HepG2 (cell line): ENCODE measurements around the gene ARHGAP19. TPM values are rescaled to one million over a fixed set of nuclear protein-coding genes. Genes with fewer than 3 reads are reported as not detected.
A peak's percentile ranks its signal among the peaks of the same experiment; 100 is the strongest.

ENCODE experiments used
- EHMT2 ChIP-seq: fragments of 200-600 bp; sonication (generic); IDR thresholded peaks from 2 replicates; pipeline ENCODE4 v1.7.0; 2017; ENCODE audit warnings: antibody characterized with exemption, low read depth, low read length, borderline replicate concordance
- HMG20B ChIP-seq: conservative IDR thresholded peaks from 2 replicates; pipeline ENCODE4 v1.6.1; 2016; ENCODE audit warnings: missing genetic modification reagents, missing compliant biosample characterization
- KDM5B ChIP-seq: sonication (generic); formaldehyde crosslinking; IDR thresholded peaks from 2 replicates; pipeline ENCODE4 v1.4.0; 2020; ENCODE audit warnings: missing genetic modification reagents, mild to moderate bottlenecking, borderline replicate concordance
- KDM6A ChIP-seq: IDR thresholded peaks from 2 replicates; pipeline ENCODE4 v1.6.1; 2016; ENCODE audit warnings: low read depth
- MIER3 ChIP-seq: IDR thresholded peaks from 2 replicates; pipeline ENCODE4 v1.6.1; 2016; ENCODE audit warnings: missing compliant biosample characterization, borderline replicate concordance
- MXD4 ChIP-seq: IDR thresholded peaks from 2 replicates; pipeline ENCODE4 v1.6.1; 2016; ENCODE audit warnings: mild to moderate bottlenecking, missing biosample characterization, missing genetic modification reagents
- NR2C2 ChIP-seq: sonication (generic); formaldehyde crosslinking; IDR thresholded peaks from 2 replicates; pipeline ENCODE4 v1.4.0; 2020; ENCODE audit warnings: missing genetic modification reagents, mild to moderate bottlenecking, moderate library complexity, borderline replicate concordance
- PITX1 ChIP-seq: sonication (generic); formaldehyde crosslinking; IDR thresholded peaks from 2 replicates; pipeline ENCODE4 v1.5.1; 2020; ENCODE audit warnings: mild to moderate bottlenecking, missing genetic modification reagents
- RAD21 ChIP-seq: fragments of 450-650 bp; formaldehyde crosslinking; IDR thresholded peaks from 2 replicates; pipeline ENCODE4 v1.5.0; 2020; ENCODE audit warnings: mild to moderate bottlenecking
- SOX6 ChIP-seq, 2 experiments: fragments of 450-650 bp in 1 of 2; sonication (generic) in 1 of 2; formaldehyde crosslinking in 1 of 2; IDR thresholded peaks; 2 replicates each; pipeline versions ENCODE4 v1.4.0 to v1.6.1; 2017 to 2020; ENCODE audit warnings: antibody characterized with exemption in 1 of 2, mild to moderate bottlenecking in 1 of 2, missing genetic modification reagents in 1 of 2
- SSRP1 ChIP-seq: IDR thresholded peaks from 2 replicates; pipeline ENCODE4 v1.6.1; 2016; ENCODE audit warnings: control low read depth
- ZFAT ChIP-seq: sonication (generic); formaldehyde crosslinking; conservative IDR thresholded peaks from 2 replicates; pipeline ENCODE4 v1.8.1; 2023; ENCODE audit warnings: missing genetic modification reagents, inconsistent platforms
- ZNF160 ChIP-seq: sonication (generic); formaldehyde crosslinking; IDR thresholded peaks from 2 replicates; pipeline ENCODE4 v1.8.0; 2022; ENCODE audit warnings: mild to moderate bottlenecking, inconsistent platforms, missing genetic modification reagents
- ZNF251 ChIP-seq: sonication (generic); formaldehyde crosslinking; IDR thresholded peaks from 2 replicates; pipeline ENCODE4 v1.9.0; 2021; ENCODE audit warnings: mild to moderate bottlenecking, missing genetic modification reagents
- ZNF329 ChIP-seq: sonication (generic); formaldehyde crosslinking; IDR thresholded peaks from 2 replicates; pipeline ENCODE4 v1.9.0; 2021; ENCODE audit warnings: low read depth, mild to moderate bottlenecking, missing genetic modification reagents
- ZNF660 ChIP-seq: sonication (generic); formaldehyde crosslinking; IDR thresholded peaks from 2 replicates; pipeline ENCODE4 v1.5.1; 2020; ENCODE audit warnings: mild to moderate bottlenecking, low read depth, missing genetic modification reagents, borderline replicate concordance
- ZNF713 ChIP-seq: sonication (generic); formaldehyde crosslinking; IDR thresholded peaks from 2 replicates; pipeline ENCODE4 v1.4.0; 2020; ENCODE audit warnings: mild to moderate bottlenecking, missing genetic modification reagents
- ZNF891 ChIP-seq: sonication (generic); formaldehyde crosslinking; IDR thresholded peaks from 2 replicates; pipeline ENCODE4 v1.5.0; 2020; ENCODE audit warnings: mild to moderate bottlenecking, missing genetic modification reagents
- ZSCAN20 ChIP-seq: sonication (generic); formaldehyde crosslinking; IDR thresholded peaks from 2 replicates; pipeline ENCODE4 v1.4.0; 2020; ENCODE audit warnings: missing genetic modification reagents, mild to moderate bottlenecking, borderline replicate concordance
- polyA plus RNA-seq, 8 experiments: library from polyadenylated mRNA; depleted of rRNA in 3 of 8; stranded (reverse) in 7 of 8; unstranded in 1 of 8; fragments of >200 nt; fragmentation: Illumina TruSeq in 4 of 8; extraction: Trizol in 4 of 8; gene quantifications; 2 replicates each; pipeline versions ENCODE4 v1.2.1 to v1.2.3, GENCODE V29; 2011 to 2016; ENCODE audit warnings: low read depth in 4 of 8, missing spikeins in 1 of 8, mixed read lengths in 1 of 8; ENCODE audit not compliant: insufficient read depth in 1 of 8
- total RNA-seq, 5 experiments: library from RNA; depleted of rRNA; stranded (reverse); fragments of >200 nt; fragmentation: Illumina TruSeq; extraction: Trizol; gene quantifications; 2 replicates each; pipeline ENCODE4 v1.2.3, GENCODE V29; 2016; ENCODE audit warnings: low read depth in 1 of 5
- TF ChIP-seq, protein P1 (sequence below): IDR thresholded peaks from 2 replicates; pipeline ENCODE4 v1.4.0; 2020; ENCODE audit warnings: mild to moderate bottlenecking, missing genetic modification reagents
- TF ChIP-seq, protein P2 (sequence below): sonication (generic); formaldehyde crosslinking; IDR thresholded peaks from 2 replicates; pipeline ENCODE4 v1.4.0; 2020; ENCODE audit warnings: mild to moderate bottlenecking, missing genetic modification reagents, borderline replicate concordance

The ARHGAP19 gene
- total and polyA plus RNA-seq, 2 of the 13 experiments (the other 11 are each of a cell fraction or from before 2014, with no cell fraction given): 7.6 to 10.0 TPM

DNA sequence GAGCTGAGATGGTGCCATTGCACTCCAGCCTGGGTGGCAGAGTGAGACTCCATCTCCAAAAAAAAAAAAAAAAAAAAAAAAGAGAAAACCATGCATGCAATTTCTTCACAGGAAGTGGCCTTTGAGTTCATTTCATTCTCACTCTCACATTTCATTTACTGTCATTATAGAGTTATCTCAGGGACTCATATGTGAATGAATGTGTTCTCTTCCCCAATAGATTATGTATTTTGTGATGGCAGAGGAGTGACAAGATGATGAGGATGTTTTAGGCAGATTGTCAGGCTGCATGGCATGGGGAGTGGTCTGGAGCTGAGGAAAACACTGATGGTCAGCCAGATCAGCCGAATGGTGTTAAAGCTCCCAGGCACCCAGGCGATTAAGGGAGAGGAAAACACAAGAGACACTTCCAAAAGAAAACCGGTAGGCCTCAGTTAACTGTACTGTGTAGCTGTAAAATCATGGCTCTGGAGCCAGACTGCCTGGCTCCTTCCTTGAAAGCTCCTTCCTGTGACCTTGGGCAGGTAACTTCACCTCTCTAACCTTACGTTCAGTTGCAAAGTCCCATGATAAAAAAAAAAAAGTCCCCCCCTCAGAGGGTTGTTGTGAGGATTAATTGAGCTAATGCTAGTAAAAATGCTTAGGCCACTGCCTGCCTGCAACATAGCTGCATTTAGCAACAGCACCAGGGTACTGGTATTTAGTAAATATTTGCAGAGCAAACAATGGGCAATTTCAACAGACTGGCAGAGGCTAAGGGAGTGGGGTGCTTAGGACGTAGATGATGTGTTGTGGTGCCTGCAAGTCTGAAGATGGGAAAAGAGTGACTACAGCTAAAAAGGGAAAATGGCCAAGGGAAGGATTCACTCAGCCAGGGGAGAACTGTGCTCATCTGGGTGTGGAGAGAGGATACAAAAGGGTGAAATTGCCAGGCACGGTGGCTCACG is 35.2 kb upstream of the ARHGAP19 start (continued):
- TF ChIP-seq, protein P1, sequence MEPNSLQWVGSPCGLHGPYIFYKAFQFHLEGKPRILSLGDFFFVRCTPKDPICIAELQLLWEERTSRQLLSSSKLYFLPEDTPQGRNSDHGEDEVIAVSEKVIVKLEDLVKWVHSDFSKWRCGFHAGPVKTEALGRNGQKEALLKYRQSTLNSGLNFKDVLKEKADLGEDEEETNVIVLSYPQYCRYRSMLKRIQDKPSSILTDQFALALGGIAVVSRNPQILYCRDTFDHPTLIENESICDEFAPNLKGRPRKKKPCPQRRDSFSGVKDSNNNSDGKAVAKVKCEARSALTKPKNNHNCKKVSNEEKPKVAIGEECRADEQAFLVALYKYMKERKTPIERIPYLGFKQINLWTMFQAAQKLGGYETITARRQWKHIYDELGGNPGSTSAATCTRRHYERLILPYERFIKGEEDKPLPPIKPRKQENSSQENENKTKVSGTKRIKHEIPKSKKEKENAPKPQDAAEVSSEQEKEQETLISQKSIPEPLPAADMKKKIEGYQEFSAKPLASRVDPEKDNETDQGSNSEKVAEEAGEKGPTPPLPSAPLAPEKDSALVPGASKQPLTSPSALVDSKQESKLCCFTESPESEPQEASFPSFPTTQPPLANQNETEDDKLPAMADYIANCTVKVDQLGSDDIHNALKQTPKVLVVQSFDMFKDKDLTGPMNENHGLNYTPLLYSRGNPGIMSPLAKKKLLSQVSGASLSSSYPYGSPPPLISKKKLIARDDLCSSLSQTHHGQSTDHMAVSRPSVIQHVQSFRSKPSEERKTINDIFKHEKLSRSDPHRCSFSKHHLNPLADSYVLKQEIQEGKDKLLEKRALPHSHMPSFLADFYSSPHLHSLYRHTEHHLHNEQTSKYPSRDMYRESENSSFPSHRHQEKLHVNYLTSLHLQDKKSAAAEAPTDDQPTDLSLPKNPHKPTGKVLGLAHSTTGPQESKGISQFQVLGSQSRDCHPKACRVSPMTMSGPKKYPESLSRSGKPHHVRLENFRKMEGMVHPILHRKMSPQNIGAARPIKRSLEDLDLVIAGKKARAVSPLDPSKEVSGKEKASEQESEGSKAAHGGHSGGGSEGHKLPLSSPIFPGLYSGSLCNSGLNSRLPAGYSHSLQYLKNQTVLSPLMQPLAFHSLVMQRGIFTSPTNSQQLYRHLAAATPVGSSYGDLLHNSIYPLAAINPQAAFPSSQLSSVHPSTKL: peak; percentile 93
- TF ChIP-seq KDM6A (CRISPR knock-in tag) (peak; percentile 87), ZSCAN20 (CRISPR knock-in tag) (0 out of 2 replicates have a peak, but pooled peaks have one; percentile 24), MIER3 (CRISPR knock-in tag) (peak; percentile 96; the same call in 1 of the 2 replicates), ZNF251 (CRISPR knock-in tag) (no peak), RAD21 (peak; percentile 20; the same call in 1 of the 2 replicates), ZNF891 (no peak), ZNF713 (CRISPR knock-in tag) (no peak), NR2C2 (CRISPR knock-in tag) (peak; percentile 55; the same call in 1 of the 2 replicates), KDM5B (CRISPR knock-in tag) (no peak), HMG20B (peak; percentile 78), ZFAT (CRISPR knock-in tag) (no peak), MXD4 (CRISPR knock-in tag) (no peak), SSRP1 (CRISPR knock-in tag) (no peak), ZNF660 (CRISPR knock-in tag) (no peak), SOX6 (IDR thresholded peaks at IDR 0.05) (no peak), SOX6 (CRISPR knock-in tag; IDR thresholded peaks at IDR 0.05) (peak; percentile 86), ZNF160 (CRISPR knock-in tag) (no peak), EHMT2 (peak; percentile 31; the same call in 1 of the 2 replicates), ZNF329 (CRISPR knock-in tag) (no peak), PITX1 (CRISPR knock-in tag) (peak; percentile 94)
- TF ChIP-seq, protein P2, sequence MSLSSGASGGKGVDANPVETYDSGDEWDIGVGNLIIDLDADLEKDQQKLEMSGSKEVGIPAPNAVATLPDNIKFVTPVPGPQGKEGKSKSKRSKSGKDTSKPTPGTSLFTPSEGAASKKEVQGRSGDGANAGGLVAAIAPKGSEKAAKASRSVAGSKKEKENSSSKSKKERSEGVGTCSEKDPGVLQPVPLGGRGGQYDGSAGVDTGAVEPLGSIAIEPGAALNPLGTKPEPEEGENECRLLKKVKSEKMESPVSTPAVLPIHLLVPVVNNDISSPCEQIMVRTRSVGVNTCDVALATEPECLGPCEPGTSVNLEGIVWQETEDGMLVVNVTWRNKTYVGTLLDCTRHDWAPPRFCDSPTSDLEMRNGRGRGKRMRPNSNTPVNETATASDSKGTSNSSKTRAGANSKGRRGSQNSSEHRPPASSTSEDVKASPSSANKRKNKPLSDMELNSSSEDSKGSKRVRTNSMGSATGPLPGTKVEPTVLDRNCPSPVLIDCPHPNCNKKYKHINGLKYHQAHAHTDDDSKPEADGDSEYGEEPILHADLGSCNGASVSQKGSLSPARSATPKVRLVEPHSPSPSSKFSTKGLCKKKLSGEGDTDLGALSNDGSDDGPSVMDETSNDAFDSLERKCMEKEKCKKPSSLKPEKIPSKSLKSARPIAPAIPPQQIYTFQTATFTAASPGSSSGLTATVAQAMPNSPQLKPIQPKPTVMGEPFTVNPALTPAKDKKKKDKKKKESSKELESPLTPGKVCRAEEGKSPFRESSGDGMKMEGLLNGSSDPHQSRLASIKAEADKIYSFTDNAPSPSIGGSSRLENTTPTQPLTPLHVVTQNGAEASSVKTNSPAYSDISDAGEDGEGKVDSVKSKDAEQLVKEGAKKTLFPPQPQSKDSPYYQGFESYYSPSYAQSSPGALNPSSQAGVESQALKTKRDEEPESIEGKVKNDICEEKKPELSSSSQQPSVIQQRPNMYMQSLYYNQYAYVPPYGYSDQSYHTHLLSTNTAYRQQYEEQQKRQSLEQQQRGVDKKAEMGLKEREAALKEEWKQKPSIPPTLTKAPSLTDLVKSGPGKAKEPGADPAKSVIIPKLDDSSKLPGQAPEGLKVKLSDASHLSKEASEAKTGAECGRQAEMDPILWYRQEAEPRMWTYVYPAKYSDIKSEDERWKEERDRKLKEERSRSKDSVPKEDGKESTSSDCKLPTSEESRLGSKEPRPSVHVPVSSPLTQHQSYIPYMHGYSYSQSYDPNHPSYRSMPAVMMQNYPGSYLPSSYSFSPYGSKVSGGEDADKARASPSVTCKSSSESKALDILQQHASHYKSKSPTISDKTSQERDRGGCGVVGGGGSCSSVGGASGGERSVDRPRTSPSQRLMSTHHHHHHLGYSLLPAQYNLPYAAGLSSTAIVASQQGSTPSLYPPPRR (CRISPR knock-in tag): peak; percentile 86
